ENCODE results near the gene ADAMTSL3. TPM values are rescaled to one million over a fixed set of nuclear protein-coding genes. Genes with fewer than 3 reads are reported as not detected.

Gene ADAMTSL3
- total RNA-seq, 2 donors from 2014 or later, result not detected

- Mint-ChIP-seq H3K9me3 (no peaks in the 10 kb centered on the region), H3K4me3 (peak overlapping the region; percentile 34), H3K27me3 (peaks cover 24% of the 10 kb centered on the region), H3K27ac (peak overlapping the region; percentile 53), H3K4me1 (no peaks in the 10 kb centered on the region), H3K36me3 (ENCODE audit: low read depth) (no peaks in the 10 kb centered on the region)
- ATAC-seq (replicated peaks), result peak; percentile 44
Measured at GRCh38 chr15:83927704-83928391, 273.9 kb downstream of the ADAMTSL3 start.

GRCh38 chr15:83928392-83928734, 274.4 kb downstream of the ADAMTSL3 start:
- Mint-ChIP-seq H3K27ac (peak overlapping the region; percentile 53), H3K4me1 (no peaks in the 10 kb centered on the region), H3K4me3 (peak overlapping the region; percentile 34), H3K36me3 (ENCODE audit: low read depth) (no peaks in the 10 kb centered on the region), H3K27me3 (peaks cover 27% of the 10 kb centered on the region), H3K9me3 (no peaks in the 10 kb centered on the region)
- peak; percentile 73 for ATAC-seq (replicated peaks)

GRCh38 chr15:83928878-83929418, 275.0 kb downstream of the ADAMTSL3 start:
- H3K4me1 Mint-ChIP-seq, result no peaks in the 10 kb centered on the region
- H3K27ac Mint-ChIP-seq, result no peak overlapping the region
- peak; percentile 64 for ATAC-seq (replicated peaks)
- peaks cover 27% of the 10 kb centered on the region for H3K27me3 Mint-ChIP-seq
- H3K9me3 Mint-ChIP-seq, result no peaks in the 10 kb centered on the region
- H3K36me3 Mint-ChIP-seq (ENCODE audit: low read depth), result no peaks in the 10 kb centered on the region
- no peak overlapping the region for H3K4me3 Mint-ChIP-seq

- Mint-ChIP-seq H3K27ac (no peak overlapping the region), H3K4me3 (no peak overlapping the region), H3K36me3 (ENCODE audit: low read depth) (no peaks in the 10 kb centered on the region), H3K9me3 (peaks cover 3% of the 10 kb centered on the region), H3K27me3 (peaks cover 22% of the 10 kb centered on the region), H3K4me1 (no peaks in the 10 kb centered on the region)
- no peak for ATAC-seq (replicated peaks)
Measured at GRCh38 chr15:83929619-83930018, 275.7 kb downstream of the ADAMTSL3 start.

- peaks cover 22% of the 10 kb centered on the region for H3K27me3 Mint-ChIP-seq
- H3K27ac Mint-ChIP-seq, result no peak overlapping the region
- ATAC-seq (replicated peaks), result no peak
- H3K4me1 Mint-ChIP-seq, result no peaks in the 10 kb centered on the region
- H3K36me3 Mint-ChIP-seq (ENCODE audit: low read depth), result no peaks in the 10 kb centered on the region
- peaks cover 6% of the 10 kb centered on the region for H3K9me3 Mint-ChIP-seq
- H3K4me3 Mint-ChIP-seq, result no peak overlapping the region
Measured at GRCh38 chr15:83930392-83931212, 276.7 kb downstream of the ADAMTSL3 start.

- Mint-ChIP-seq H3K9me3 (peaks cover 6% of the 10 kb centered on the region), H3K36me3 (ENCODE audit: low read depth) (no peaks in the 10 kb centered on the region), H3K27ac (no peak overlapping the region), H3K4me3 (no peak overlapping the region), H3K4me1 (no peaks in the 10 kb centered on the region), H3K27me3 (peaks cover 15% of the 10 kb centered on the region)
- no peak for ATAC-seq (replicated peaks)
Measured at GRCh38 chr15:83935774-83936173, 281.9 kb downstream of the ADAMTSL3 start.

GRCh38 chr15:83940136-83940535, 286.2 kb downstream of the ADAMTSL3 start:
- Mint-ChIP-seq H3K4me1 (no peaks in the 10 kb centered on the region), H3K27me3 (peaks cover 12% of the 10 kb centered on the region), H3K4me3 (no peak overlapping the region), H3K36me3 (ENCODE audit: low read depth) (no peaks in the 10 kb centered on the region), H3K27ac (no peak overlapping the region), H3K9me3 (no peaks in the 10 kb centered on the region)
- ATAC-seq (replicated peaks), result no peak

- H3K4me3 Mint-ChIP-seq, result no peak overlapping the region
- H3K27ac Mint-ChIP-seq, result no peak overlapping the region
- H3K36me3 Mint-ChIP-seq (ENCODE audit: low read depth), result no peaks in the 10 kb centered on the region
- H3K9me3 Mint-ChIP-seq, result peaks cover 6% of the 10 kb centered on the region
- no peak for ATAC-seq (replicated peaks)
- peaks cover 7% of the 10 kb centered on the region for H3K27me3 Mint-ChIP-seq
- no peaks in the 10 kb centered on the region for H3K4me1 Mint-ChIP-seq
Measured at GRCh38 chr15:83943043-83943442, 289.1 kb downstream of the ADAMTSL3 start.

GRCh38 chr15:83943849-83944404, 290.0 kb downstream of the ADAMTSL3 start:
- ATAC-seq (replicated peaks), result no peak
- H3K9me3 Mint-ChIP-seq, result peaks cover 6% of the 10 kb centered on the region
- no peaks in the 10 kb centered on the region for H3K4me1 Mint-ChIP-seq
- no peaks in the 10 kb centered on the region for H3K36me3 Mint-ChIP-seq (ENCODE audit: low read depth)
- no peak overlapping the region for H3K4me3 Mint-ChIP-seq
- no peak overlapping the region for H3K27ac Mint-ChIP-seq
- H3K27me3 Mint-ChIP-seq, result peaks cover 7% of the 10 kb centered on the region

GRCh38 chr15:83947156-83947555, 293.2 kb downstream of the ADAMTSL3 start:
- Mint-ChIP-seq H3K36me3 (ENCODE audit: low read depth) (no peaks in the 10 kb centered on the region), H3K27me3 (peaks cover 22% of the 10 kb centered on the region), H3K4me1 (no peaks in the 10 kb centered on the region), H3K9me3 (peaks cover 18% of the 10 kb centered on the region), H3K4me3 (no peak overlapping the region), H3K27ac (no peak overlapping the region)
- ATAC-seq (replicated peaks), result no peak

- no peak for ATAC-seq (replicated peaks)
- Mint-ChIP-seq H3K4me1 (no peaks in the 10 kb centered on the region), H3K27me3 (peaks cover 25% of the 10 kb centered on the region), H3K4me3 (no peak overlapping the region), H3K9me3 (peaks cover 15% of the 10 kb centered on the region), H3K27ac (no peak overlapping the region), H3K36me3 (ENCODE audit: low read depth) (no peaks in the 10 kb centered on the region)
Measured at GRCh38 chr15:83954506-83954905, 300.6 kb downstream of the ADAMTSL3 start.

GRCh38 chr15:83955806-83956265, 301.9 kb downstream of the ADAMTSL3 start:
- peaks cover 13% of the 10 kb centered on the region for H3K9me3 Mint-ChIP-seq
- no peak for ATAC-seq (replicated peaks)
- no peak overlapping the region for H3K4me3 Mint-ChIP-seq
- H3K36me3 Mint-ChIP-seq (ENCODE audit: low read depth), result no peaks in the 10 kb centered on the region
- H3K27ac Mint-ChIP-seq, result no peak overlapping the region
- H3K4me1 Mint-ChIP-seq, result no peaks in the 10 kb centered on the region
- H3K27me3 Mint-ChIP-seq, result peaks cover 25% of the 10 kb centered on the region

GRCh38 chr15:83956887-83957286, 303.0 kb downstream of the ADAMTSL3 start:
- no peaks in the 10 kb centered on the region for H3K4me1 Mint-ChIP-seq
- no peak overlapping the region for H3K27ac Mint-ChIP-seq
- H3K9me3 Mint-ChIP-seq, result peaks cover 11% of the 10 kb centered on the region
- H3K36me3 Mint-ChIP-seq (ENCODE audit: low read depth), result no peaks in the 10 kb centered on the region
- ATAC-seq (replicated peaks), result no peak
- H3K27me3 Mint-ChIP-seq, result peaks cover 23% of the 10 kb centered on the region
- no peak overlapping the region for H3K4me3 Mint-ChIP-seq

- no peak for ATAC-seq (replicated peaks)
- peaks cover 5% of the 10 kb centered on the region for H3K9me3 Mint-ChIP-seq
- H3K4me1 Mint-ChIP-seq, result no peaks in the 10 kb centered on the region
Measured at GRCh38 chr15:83959477-83959876, 305.6 kb downstream of the ADAMTSL3 start.

More at GRCh38 chr15:83959477-83959876, 305.6 kb downstream of the ADAMTSL3 start:
- Mint-ChIP-seq H3K27me3 (peaks cover 4% of the 10 kb centered on the region), H3K27ac (no peak overlapping the region), H3K4me3 (no peak overlapping the region), H3K36me3 (ENCODE audit: low read depth) (no peaks in the 10 kb centered on the region)

All from activated T-helper 17 cell treated with anti-CD3 and anti-CD28 coated beads, Interleukin-2, amount 50 U/mL, for 72 hours (primary cell).